DMS153 (cell line): ENCODE measurements around the gene STRIP2.
"Not testable (repeated sequence)": the region's sequence is repeated elsewhere in the genome, so short reads cannot be mapped to it uniquely, and the experiment has no call there.

Experiments
- DNase-seq: peaks from one replicate; lab custom pipeline; 2025; lab: John Stamatoyannopoulos, UW

STRIP2 gene

GRCh38 chr7:129534558-129535274 is 100.5 kb downstream of the STRIP2 start:
- not testable (repeated sequence) for DNase-seq

DNA sequence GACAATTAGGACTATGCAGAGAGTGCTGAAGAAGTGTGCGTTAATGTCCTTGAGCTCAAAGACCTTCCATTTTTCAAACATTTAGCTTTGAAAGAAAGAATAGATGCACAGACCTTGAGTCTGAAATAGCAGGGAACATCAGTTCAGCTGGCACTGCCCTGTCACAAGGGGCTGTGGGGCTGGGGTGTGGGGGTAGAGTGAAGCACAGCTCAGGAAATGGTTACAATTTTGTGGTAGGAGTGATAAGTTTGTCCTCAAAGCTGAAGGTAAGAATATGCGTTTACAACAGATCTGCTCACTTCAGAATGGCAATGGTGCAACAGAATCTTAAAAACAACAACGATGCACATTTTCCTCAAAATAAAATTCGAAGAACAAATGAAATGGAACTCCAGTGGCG is 101.7 kb downstream of the STRIP2 start:
- no peak for DNase-seq

GRCh38 chr7:129536323-129536722 is 102.1 kb downstream of the STRIP2 start:
- no peak for DNase-seq
